Tibial artery (tissue), 4 donors: ENCODE measurements around the gene KRT33A.

Experiments
- DNase-seq, 2 donors: peaks; one replicate each; pipeline ENCODE4 v3.0.0-alpha.2; 2019
- H3K27ac ChIP-seq, 2 donors: fragments of 200-600 bp; sonication (generic) in 1 of 2; 1 replicate in 1 of 2; 2 replicates in 1 of 2; pipeline ENCODE4 v1.5.1; 2018 to 2019; ENCODE audit warnings: mild to moderate bottlenecking in 1 of 2
- H3K27me3 ChIP-seq, 2 donors: fragments of 200-600 bp; sonication (generic) in 1 of 2; one replicate each; pipeline versions ENCODE4 v1.5.1 to v1.6.0; 2016 to 2019
- H3K36me3 ChIP-seq, 3 donors: fragments of 200-600 bp; sonication (generic) in 2 of 3; one replicate each; pipeline ENCODE4 v1.5.1; 2016 to 2019; ENCODE audit warnings: mild to moderate bottlenecking in 2 of 3
- H3K4me1 ChIP-seq, 4 donors: fragments of 200-600 bp; sonication (generic) in 2 of 4; 1 replicate in 3 of 4; 2 replicates in 1 of 4; pipeline ENCODE4 v1.5.1; 2016 to 2019
- H3K4me3 ChIP-seq, 2 donors: fragments of 200-600 bp; sonication (generic) in 1 of 2; 1 replicate in 1 of 2; 2 replicates in 1 of 2; pipeline ENCODE4 v1.5.1; 2018 to 2019; ENCODE audit warnings: mild to moderate bottlenecking in 2 of 2
- H3K9me3 ChIP-seq, 3 donors: fragments of 200-600 bp; sonication (generic) in 1 of 3; one replicate each; pipeline ENCODE4 v1.5.1; 2016 to 2019
- intact Hi-C: fragments of 100-400 bp; cut with DNase I; formaldehyde crosslinking; loops from one replicate; pipeline ENCODE4 v1.15.0; 2023; ENCODE audit warnings: low total_unique reads
- TF ChIP-seq, protein P1 (sequence below), 2 experiments: fragments of 200-600 bp in 1 of 2; fragments of 450-650 bp in 1 of 2; IDR thresholded peaks; one replicate each; pipeline ENCODE4 v1.5.1; 2017 to 2019; ENCODE audit warnings: antibody characterized with exemption in 2 of 2, mild to moderate bottlenecking in 1 of 2, moderate library complexity in 1 of 2

Gene KRT33A

GRCh38 chr17:41335747-41336146 is 14.9 kb downstream of the KRT33A start:
- H3K4me1 ChIP-seq, result peaks cover 0 to 12% (median 0%) of the 10 kb centered on the region in 4 donors
- intact Hi-C loops, result no loop called here
- no peak overlapping the region for H3K27ac ChIP-seq
- TF ChIP-seq, protein P1, sequence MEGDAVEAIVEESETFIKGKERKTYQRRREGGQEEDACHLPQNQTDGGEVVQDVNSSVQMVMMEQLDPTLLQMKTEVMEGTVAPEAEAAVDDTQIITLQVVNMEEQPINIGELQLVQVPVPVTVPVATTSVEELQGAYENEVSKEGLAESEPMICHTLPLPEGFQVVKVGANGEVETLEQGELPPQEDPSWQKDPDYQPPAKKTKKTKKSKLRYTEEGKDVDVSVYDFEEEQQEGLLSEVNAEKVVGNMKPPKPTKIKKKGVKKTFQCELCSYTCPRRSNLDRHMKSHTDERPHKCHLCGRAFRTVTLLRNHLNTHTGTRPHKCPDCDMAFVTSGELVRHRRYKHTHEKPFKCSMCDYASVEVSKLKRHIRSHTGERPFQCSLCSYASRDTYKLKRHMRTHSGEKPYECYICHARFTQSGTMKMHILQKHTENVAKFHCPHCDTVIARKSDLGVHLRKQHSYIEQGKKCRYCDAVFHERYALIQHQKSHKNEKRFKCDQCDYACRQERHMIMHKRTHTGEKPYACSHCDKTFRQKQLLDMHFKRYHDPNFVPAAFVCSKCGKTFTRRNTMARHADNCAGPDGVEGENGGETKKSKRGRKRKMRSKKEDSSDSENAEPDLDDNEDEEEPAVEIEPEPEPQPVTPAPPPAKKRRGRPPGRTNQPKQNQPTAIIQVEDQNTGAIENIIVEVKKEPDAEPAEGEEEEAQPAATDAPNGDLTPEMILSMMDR (IDR thresholded peaks at IDR 0.05), result no peak
- DNase-seq, result no peak
- H3K4me3 ChIP-seq, result no peak overlapping the region
- H3K27me3 ChIP-seq, result peaks cover 0 to 23% of the 10 kb centered on the region in 2 donors
- no peaks in the 10 kb centered on the region for H3K36me3 ChIP-seq
- H3K9me3 ChIP-seq, result no peaks in the 10 kb centered on the region

DNA sequence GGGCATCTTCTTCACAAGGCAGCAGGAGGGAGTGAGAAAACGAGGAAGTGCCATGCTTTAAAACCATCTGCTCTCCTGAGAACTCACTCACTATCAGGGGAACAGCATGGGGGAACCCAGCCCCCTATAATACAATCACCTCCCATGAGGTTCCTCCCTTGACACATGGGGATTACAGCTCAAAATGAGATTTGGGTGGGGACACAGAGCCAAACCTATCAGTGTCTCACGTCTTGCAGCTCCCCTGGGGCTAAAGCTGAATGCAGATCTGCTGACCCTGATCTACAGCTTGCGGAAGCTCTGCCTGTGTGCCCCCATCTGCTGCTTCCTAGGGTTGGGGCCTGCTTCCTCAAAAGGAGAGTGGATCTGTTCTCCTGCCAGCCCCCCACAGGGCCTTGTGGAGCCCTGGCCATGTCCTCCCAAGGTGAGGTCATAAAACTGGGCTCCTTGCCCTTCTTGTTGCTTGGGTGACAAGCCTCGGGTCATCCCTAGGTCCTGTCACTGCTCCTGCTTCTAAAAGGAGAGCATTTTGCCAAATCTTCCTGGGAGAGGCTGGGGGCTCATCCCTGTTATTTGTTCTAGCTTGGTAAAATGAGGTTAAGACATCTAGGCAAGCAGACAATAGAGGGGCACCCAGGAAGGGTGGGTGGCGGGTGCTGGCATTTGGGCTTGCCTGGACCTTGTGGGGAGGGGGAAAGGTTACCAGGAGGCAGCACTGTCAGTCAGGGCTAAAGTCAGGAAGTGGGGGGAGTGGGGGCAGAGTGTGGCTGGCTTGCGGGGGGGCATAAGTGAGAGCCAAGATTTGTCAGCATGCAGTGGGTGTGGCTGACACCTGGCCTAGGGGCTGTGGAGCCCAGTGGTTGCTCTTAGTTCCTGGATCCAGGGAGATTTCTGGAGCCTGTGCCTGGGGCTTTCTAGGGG is 16.0 kb downstream of the KRT33A start:
- TF ChIP-seq, protein P1 (IDR thresholded peaks at IDR 0.05), result no peak
- Histone ChIP-seq H3K9me3 (no peaks in the 10 kb centered on the region), H3K27ac (no peak overlapping the region), H3K27me3 (peaks cover 0 to 23% of the 10 kb centered on the region in 2 donors), H3K4me3 (no peak overlapping the region), H3K4me1 (peaks cover 0 to 12% (median 0%) of the 10 kb centered on the region in 4 donors), H3K36me3 (no peaks in the 10 kb centered on the region)
- no peak for DNase-seq
- intact Hi-C loops, result no loop called here

GRCh38 chr17:41333836-41334235 is 16.8 kb downstream of the KRT33A start:
- intact Hi-C loops, result no loop called here

GRCh38 chr17:41333098-41333497 is 17.5 kb downstream of the KRT33A start:
- intact Hi-C loops, result no loop called here
- Histone ChIP-seq H3K36me3 (no peaks in the 10 kb centered on the region), H3K27me3 (peaks cover 0 to 23% of the 10 kb centered on the region in 2 donors), H3K4me1 (peaks cover 0 to 8% (median 0%) of the 10 kb centered on the region in 4 donors), H3K9me3 (no peaks in the 10 kb centered on the region), H3K27ac (no peak overlapping the region), H3K4me3 (no peak overlapping the region)
- TF ChIP-seq, protein P1 (IDR thresholded peaks at IDR 0.05), result no peak
- DNase-seq, result no peak

More at GRCh38 chr17:41333836-41334235, 16.8 kb downstream of the KRT33A start:
- Histone ChIP-seq H3K4me3 (no peak overlapping the region), H3K27me3 (peaks cover 0 to 23% of the 10 kb centered on the region in 2 donors), H3K27ac (no peak overlapping the region), H3K9me3 (no peaks in the 10 kb centered on the region), H3K36me3 (no peaks in the 10 kb centered on the region), H3K4me1 (peaks cover 0 to 8% (median 0%) of the 10 kb centered on the region in 4 donors)
- no peak for DNase-seq
- TF ChIP-seq, protein P1 (IDR thresholded peaks at IDR 0.05), result no peak

GRCh38 chr17:41332239-41332638 is 18.4 kb downstream of the KRT33A start:
- peaks cover 0 to 23% of the 10 kb centered on the region in 2 donors for H3K27me3 ChIP-seq
- TF ChIP-seq, protein P1 (IDR thresholded peaks at IDR 0.05), result no peak
- no peaks in the 10 kb centered on the region for H3K36me3 ChIP-seq
- DNase-seq, result no peak
- H3K4me3 ChIP-seq, result no peak overlapping the region
- H3K27ac ChIP-seq, result no peak overlapping the region
- intact Hi-C loops, result no loop called here
- H3K4me1 ChIP-seq, result peaks cover 0 to 8% (median 0%) of the 10 kb centered on the region in 4 donors
- no peaks in the 10 kb centered on the region for H3K9me3 ChIP-seq
